H1 (cell line): ENCODE data around the gene CTTNBP2NL. TPM values are rescaled to one million over a fixed set of nuclear protein-coding genes. Genes with fewer than 3 reads are reported as not detected.

Experiments
- CTCF ChIA-PET: fragments of 300-600 bp; sonication (Branson Sonifier 250); formaldehyde crosslinking; loops from one replicate; lab custom pipeline; 2021; ENCODE audit not compliant: partially characterized antibody; lab: Charles Lee
- POLR2A ChIA-PET: fragments of 300-600 bp; sonication (Branson Sonifier 250); formaldehyde crosslinking; loops from one replicate; lab custom pipeline; 2021; ENCODE audit warnings: inconsistent platforms; ENCODE audit not compliant: partially characterized antibody; lab: Charles Lee
- DNase-seq, 2 experiments: peaks; one replicate each; pipeline versions ENCODE4 v3.0.0 to v3.0.0-alpha.2; 2010 to 2022; ENCODE audit warnings: low spot score in 2 of 2, low read depth in 1 of 2, mixed read lengths in 1 of 2
- FAIRE-seq: peaks from 2 replicates; lab custom pipeline; 2011; peaks lifted over from hg19 to GRCh38; lab: Jason Lieb, UNC
- H2AFZ ChIP-seq: 2 replicates; pipeline ENCODE4 v1.8.1; 2012; ENCODE audit warnings: low read length, inconsistent platforms
- H2AK5ac ChIP-seq: 2 replicates; pipeline ENCODE4 v1.6.1; 2013; ENCODE audit warnings: low read depth, low read length
- H2BK120ac ChIP-seq: replicated peaks from 2 replicates; pipeline ENCODE3; 2013; ENCODE audit warnings: low read depth, low read length, inconsistent platforms
- H2BK12ac ChIP-seq: 2 replicates; pipeline ENCODE4 v1.6.1; 2013; ENCODE audit warnings: low read depth, low read length
- H2BK15ac ChIP-seq: 2 replicates; pipeline ENCODE4 v1.6.1; 2013; ENCODE audit warnings: low read length
- H2BK20ac ChIP-seq: 2 replicates; pipeline ENCODE4 v1.6.1; 2013; ENCODE audit warnings: low read length
- H2BK5ac ChIP-seq: 2 replicates; pipeline ENCODE4 v1.6.1; 2013; ENCODE audit warnings: low read depth, low read length
- H3K14ac ChIP-seq: 2 replicates; pipeline ENCODE4 v1.6.1; 2013; ENCODE audit warnings: inconsistent platforms; ENCODE audit not compliant: insufficient read length
- H3K18ac ChIP-seq: 2 replicates; pipeline ENCODE4 v1.6.1; 2013; ENCODE audit warnings: low read length; ENCODE audit errors: extremely low read depth
- H3K23ac ChIP-seq: 2 replicates; pipeline ENCODE4 v1.6.1; 2013; ENCODE audit warnings: inconsistent platforms; ENCODE audit not compliant: insufficient read length
- H3K23me2 ChIP-seq: 2 replicates; pipeline ENCODE4 v1.6.1; 2013; ENCODE audit warnings: low read depth, low read length
- H3K27ac ChIP-seq: 2 replicates; pipeline ENCODE4 v1.6.1; 2011; ENCODE audit warnings: low read depth, low read length, inconsistent platforms
- H3K27me3 ChIP-seq, 4 experiments: replicated peaks in 1 of 4; 1 replicate in 1 of 4; 2 replicates in 3 of 4; pipeline versions ENCODE4 v1.6.1 to v1.8.1; 2011 to 2013; ENCODE audit warnings: low read length in 3 of 4, mild to moderate bottlenecking in 3 of 4, inconsistent platforms in 2 of 4, mixed read lengths in 2 of 4, moderate library complexity in 1 of 4; ENCODE audit not compliant: control insufficient read depth in 3 of 4, insufficient read depth in 3 of 4; ENCODE audit errors: extremely low read depth in 1 of 4
- H3K36me3 ChIP-seq, 4 experiments: 2 replicates each; pipeline versions ENCODE4 v1.6.1 to v1.8.1; 2011 to 2013; ENCODE audit warnings: mild to moderate bottlenecking in 4 of 4, low read length in 3 of 4, moderate library complexity in 2 of 4, control low read depth in 1 of 4, inconsistent platforms in 1 of 4; ENCODE audit not compliant: insufficient read depth in 4 of 4, control insufficient read depth in 2 of 4
- H3K4ac ChIP-seq: replicated peaks from 2 replicates; pipeline ENCODE3; 2013; ENCODE audit warnings: low read length, low read depth, mixed read lengths, inconsistent platforms; ENCODE audit not compliant: insufficient read length
- H3K4me1 ChIP-seq, 4 experiments: replicated peaks in 1 of 4; 1 replicate in 1 of 4; 2 replicates in 3 of 4; pipeline versions ENCODE4 v1.6.1 to v1.8.1; 2011 to 2013; ENCODE audit warnings: low read length in 3 of 4, inconsistent platforms in 2 of 4, mixed read lengths in 1 of 4; ENCODE audit not compliant: insufficient read depth in 4 of 4, control insufficient read depth in 3 of 4
- H3K4me2 ChIP-seq, 2 experiments: 2 replicates each; pipeline versions ENCODE4 v1.6.1 to v1.8.1; 2011 to 2013; ENCODE audit warnings: low read depth in 2 of 2, low read length in 2 of 2, control low read depth in 1 of 2, inconsistent platforms in 1 of 2, mild to moderate bottlenecking in 1 of 2; ENCODE audit not compliant: insufficient read depth in 1 of 2
- H3K4me3 ChIP-seq, 4 experiments: fragments of 200-600, 300-600 bp in 1 of 4; sonication (generic), shearing (Covaris generic), sonication (Bioruptor Twin) in 1 of 4; 2 replicates each; pipeline versions ENCODE4 v1.5.1 to v1.8.1; 2011 to 2016; ENCODE audit warnings: low read length in 4 of 4, low read depth in 3 of 4, control low read depth in 2 of 4, inconsistent platforms in 2 of 4, mild to moderate bottlenecking in 2 of 4, mixed read lengths in 1 of 4, moderate library complexity in 1 of 4; ENCODE audit not compliant: insufficient read depth in 2 of 4; ENCODE audit errors: extremely low read depth in 1 of 4
- H3K56ac ChIP-seq: replicated peaks from 2 replicates; pipeline ENCODE3; 2013; ENCODE audit warnings: low read depth, mild to moderate bottlenecking, mixed read lengths, low read length, inconsistent platforms; ENCODE audit not compliant: insufficient read length
- H3K79me1 ChIP-seq: 2 replicates; pipeline ENCODE4 v1.6.1; 2013; ENCODE audit warnings: low read depth, low read length, control low read depth
- H3K79me2 ChIP-seq, 2 experiments: 2 replicates each; pipeline versions ENCODE4 v1.6.1 to v1.8.1; 2012 to 2013; ENCODE audit warnings: low read length in 2 of 2, mild to moderate bottlenecking in 2 of 2, inconsistent platforms in 1 of 2; ENCODE audit not compliant: insufficient read depth in 2 of 2, control insufficient read depth in 1 of 2
- H3K9ac ChIP-seq, 4 experiments: replicated peaks in 1 of 4; 1 replicate in 1 of 4; 2 replicates in 3 of 4; pipeline versions ENCODE4 v1.6.1 to v1.8.1; 2011 to 2013; ENCODE audit warnings: low read depth in 3 of 4, low read length in 3 of 4, control low read depth in 2 of 4, mild to moderate bottlenecking in 2 of 4, moderate library complexity in 2 of 4, inconsistent platforms in 1 of 4; ENCODE audit errors: extremely low read depth in 1 of 4
- H3K9me3 ChIP-seq, 2 experiments: 2 replicates each; pipeline versions ENCODE4 v1.6.1 to v1.8.1; 2012 to 2013; ENCODE audit warnings: mild to moderate bottlenecking in 2 of 2, moderate library complexity in 2 of 2, control low read depth in 1 of 2, inconsistent platforms in 1 of 2, low read depth in 1 of 2, low read length in 1 of 2, mixed read lengths in 1 of 2; ENCODE audit not compliant: insufficient read depth in 2 of 2
- H4K20me1 ChIP-seq, 2 experiments: replicated peaks in 1 of 2; 2 replicates each; pipeline versions ENCODE3 to v1.8.1; 2011 to 2013; ENCODE audit warnings: inconsistent platforms in 2 of 2, low read length in 2 of 2, mild to moderate bottlenecking in 1 of 2; ENCODE audit not compliant: insufficient read depth in 2 of 2, control insufficient read depth in 1 of 2
- H4K5ac ChIP-seq: 2 replicates; pipeline ENCODE4 v1.6.1; 2013; ENCODE audit warnings: low read length, low read depth, mixed read lengths, inconsistent platforms; ENCODE audit not compliant: insufficient read length
- H4K8ac ChIP-seq: 2 replicates; pipeline ENCODE4 v1.8.0; 2013; ENCODE audit warnings: mild to moderate bottlenecking, moderate library complexity, low read length, inconsistent platforms; ENCODE audit not compliant: insufficient read depth; ENCODE audit errors: extremely low read depth
- H4K91ac ChIP-seq: replicated peaks from 2 replicates; pipeline ENCODE3; 2013; ENCODE audit warnings: low read length, mixed read lengths, inconsistent platforms; ENCODE audit not compliant: insufficient read length
- FOSL1 ChIP-seq: IDR thresholded peaks from 2 replicates; pipeline ENCODE4 v1.6.1; 2011; ENCODE audit warnings: mild to moderate bottlenecking, low read depth, low read length, moderate library complexity; ENCODE audit not compliant: insufficient read depth
- GABPA ChIP-seq: IDR thresholded peaks from 2 replicates; pipeline ENCODE4 v1.6.1; 2011; ENCODE audit warnings: mild to moderate bottlenecking, low read length, moderate library complexity, borderline replicate concordance; ENCODE audit not compliant: insufficient read depth
- GTF2F1 ChIP-seq: IDR thresholded peaks from 2 replicates; pipeline ENCODE4 v1.6.1; 2012; ENCODE audit warnings: low read depth, low read length, improper control_type of control experiment, borderline replicate concordance
- KDM5A ChIP-seq: fragments of 200-600 bp; IDR thresholded peaks from 2 replicates; pipeline ENCODE4 v1.7.1; 2012; ENCODE audit warnings: mild to moderate bottlenecking, low read length, inconsistent platforms, mixed read lengths
- POLR2AphosphoS5 ChIP-seq: IDR thresholded peaks from 2 replicates; pipeline ENCODE4 v1.6.1; 2011; ENCODE audit warnings: low read depth, low read length
- RAD21 ChIP-seq, 2 experiments: IDR thresholded peaks in 1 of 2; conservative IDR thresholded peaks in 1 of 2; 2 replicates each; pipeline ENCODE4 v1.6.1; 2011; ENCODE audit warnings: low read depth in 2 of 2, low read length in 2 of 2, improper control_type of control experiment in 1 of 2, inconsistent platforms in 1 of 2, mild to moderate bottlenecking in 1 of 2, moderate library complexity in 1 of 2
- YY1 ChIP-seq: IDR thresholded peaks from 2 replicates; pipeline ENCODE4 v1.6.1; 2011; ENCODE audit warnings: low read depth, mild to moderate bottlenecking, low read length
- ZNF274 ChIP-seq: IDR thresholded peaks from 2 replicates; pipeline ENCODE4 v1.7.0; 2012; ENCODE audit warnings: low read length, borderline replicate concordance; ENCODE audit errors: extremely low read depth
- WGBS, 2 experiments: shearing (Covaris generic) in 1 of 2; methylation state at CpG; one replicate each; pipeline versions ENCODE4 v1.1.6 to v1.1.7; 2013 to 2015; ENCODE audit warnings: low lambda C conversion rate in 2 of 2, mixed read lengths in 2 of 2, inconsistent platforms in 1 of 2, low coverage in 1 of 2, missing lambda C conversion rate in 1 of 2; ENCODE audit not compliant: insufficient replicate concordance in 2 of 2, insufficient coverage in 1 of 2, insufficient read length in 1 of 2; ENCODE audit errors: extremely low coverage in 1 of 2, missing lambda C conversion rate in 1 of 2; 5-methylcytosine and 5-hydroxymethylcytosine counted together
- polyA plus RNA-seq, 7 experiments: library from polyadenylated mRNA; depleted of rRNA in 3 of 7; stranded (reverse) in 5 of 7; unstranded in 2 of 7; fragments of >200 nt in 5 of 7; fragments of 200-250 nt in 2 of 7; gene quantifications; 1 replicate in 5 of 7; 2 replicates in 1 of 7; 4 replicates in 1 of 7; pipeline versions ENCODE4 v1.2.1 to v1.2.3, GENCODE V29; 2011 to 2013; ENCODE audit warnings: missing spikeins in 2 of 7, mixed read lengths in 2 of 7
- total RNA-seq: library from RNA; stranded (reverse); fragmentation: NEBNext Ultra II Directional; extraction: Animal tissue kit (Norgen Biotek cat#: 25700); gene quantifications from 2 replicates; pipeline ENCODE4 v1.2.1, GENCODE V29; 2021

CTTNBP2NL gene
- total and polyA plus RNA-seq, 2 of the 8 experiments (the other 6 are each of a cell fraction or from before 2014, with no cell fraction given) = 6.4 to 35.1 TPM

GRCh38 chr1:112383759-112384370 lies 12.1 kb upstream of the CTTNBP2NL start:
- Histone ChIP-seq H3K23me2 (no peaks in the 10 kb centered on the region; the same call in 1 of the 2 replicates), H4K8ac (no peak overlapping the region), H3K27me3 (no peaks in the 10 kb centered on the region), H3K36me3 (no peaks in the 10 kb centered on the region), H3K4me1 (peaks cover 0 to 3% (median 0%) of the 10 kb centered on the region in 4 experiments; a peak in 3 of 7 replicates), H4K91ac (no peak overlapping the region), H3K9ac (no peak overlapping the region), H3K4me3 (no peak overlapping the region), H2BK120ac (no peak overlapping the region), H3K4ac (no peak overlapping the region), H2AFZ (no peak overlapping the region), H2BK12ac (no peak overlapping the region), H2AK5ac (no peak overlapping the region), H3K79me2 (no peaks in the 10 kb centered on the region), H4K5ac (no peak overlapping the region), H3K18ac (no peak overlapping the region), H4K20me1 (no peaks in the 10 kb centered on the region), H3K4me2 (no peak overlapping the region), H2BK15ac (no peak overlapping the region), H3K23ac (no peak overlapping the region), H3K56ac (no peak overlapping the region), H3K9me3 (no peaks in the 10 kb centered on the region), H3K14ac (no peak overlapping the region), H3K79me1 (no peaks in the 10 kb centered on the region), H3K27ac (no peak overlapping the region), H2BK5ac (no peak overlapping the region), H2BK20ac (no peak overlapping the region)
- FAIRE-seq = no peak
- CTCF ChIA-PET = interaction anchor here (1.2 to 4.1 kb wide), 2 partner anchors 14 to 20 kb away, joined by 3 to 23 read pairs; no protein-coding TSS in a partner anchor
- no peak for DNase-seq
- TF ChIP-seq YY1 = no peak
- TF ChIP-seq GTF2F1 = no peak
- TF ChIP-seq GABPA = no peak
- TF ChIP-seq KDM5A = no peak
- no peak for TF ChIP-seq FOSL1
- TF ChIP-seq POLR2AphosphoS5 = no peak
- no peak for TF ChIP-seq RAD21 (IDR thresholded peaks at IDR 0.05 in 1 of 2, conservative IDR thresholded peaks at IDR 0.05 in 1 of 2; ENCODE audit: low read depth in 2 of 2, low read length in 2 of 2)
- TF ChIP-seq ZNF274 = no peak
- POLR2A ChIA-PET = no interaction called here
- WGBS, 2 experiments = 100% methylated on average over 1 of the region's 1 CpG; no CpG with 5 or more reads in 1 of the 2 experiments
